ENCODE data around the gene KRTAP3-1. TPM values are rescaled to one million over a fixed set of nuclear protein-coding genes. Genes with fewer than 3 reads are reported as not detected.

KRTAP3-1 gene
- polyA plus RNA-seq, 2 of the 4 experiments (the other 2 are of a cell fraction): not detected

- WGBS (ENCODE audit: missing lambda C conversion rate): 48% methylated on average over 4 of the region's 4 CpGs
- POLR2A ChIA-PET: no interaction called here
- TF ChIP-seq KDM1A (IDR thresholded peaks at IDR 0.05; ENCODE audit: low read depth): no peak
- TF ChIP-seq ATOH8 (CRISPR knock-in tag; IDR thresholded peaks at IDR 0.05; ENCODE audit: low read depth): no peak
- no peak for TF ChIP-seq ESRRA (IDR thresholded peaks at IDR 0.05; ENCODE audit: borderline replicate concordance, low read length)
- TF ChIP-seq MAZ (IDR thresholded peaks at IDR 0.05; ENCODE audit: borderline replicate concordance, low read depth, low read length): no peak
- no peak for TF ChIP-seq MYC (IDR thresholded peaks at IDR 0.05; ENCODE audit: borderline replicate concordance, low read length)
- no peak for TF ChIP-seq NR3C1 (IDR thresholded peaks at IDR 0.05)
- TF ChIP-seq HMGXB4 (CRISPR knock-in tag; IDR thresholded peaks at IDR 0.05; ENCODE audit: borderline replicate concordance): no peak
- no peak for TF ChIP-seq CEBPB (IDR thresholded peaks at IDR 0.05)
- TF ChIP-seq REST (IDR thresholded peaks at IDR 0.05): no peak
- TF ChIP-seq KDM5A (IDR thresholded peaks at IDR 0.05): no peak
- no peak for TF ChIP-seq TP53 (CRISPR knock-in tag; IDR thresholded peaks at IDR 0.05)
- no peak for TF ChIP-seq PHF8 (IDR thresholded peaks at IDR 0.05; ENCODE audit: borderline replicate concordance, low read depth)
- TF ChIP-seq FOSL2 (IDR thresholded peaks at IDR 0.05): no peak
- TF ChIP-seq FOSL2 (CRISPR knock-in tag; IDR thresholded peaks at IDR 0.05): no peak
- TF ChIP-seq CBX2 (IDR thresholded peaks at IDR 0.05; ENCODE audit: borderline replicate concordance, low read depth): no peak
- TF ChIP-seq ZNF302 (CRISPR knock-in tag; IDR thresholded peaks at IDR 0.05): no peak
- no peak for TF ChIP-seq HOXB13 (CRISPR knock-in tag; IDR thresholded peaks at IDR 0.05; ENCODE audit: low read depth)
- no peak for TF ChIP-seq TFCP2L1 (CRISPR knock-in tag; IDR thresholded peaks at IDR 0.05)
- no peak within 1 kb of the TSS for H3K4me2 ChIP-seq
- CTCF ChIA-PET: interaction anchor here (1.0 kb wide), 1 partner anchor 24 kb away, joined by 3 read pairs; no protein-coding TSS in a partner anchor
- ATAC-seq: no peak
- no peak within 1 kb of the TSS for H3K27ac ChIP-seq
- no peak for FAIRE-seq
- no peak within 1 kb of the TSS for H3K4me3 ChIP-seq
- 0 out of 3 replicates have a peak, but pooled peaks cover 5% of the 10 kb centered on the region for H3K9me3 ChIP-seq
- no peaks in the 10 kb centered on the region for H3K4me1 ChIP-seq
- DNase-seq (ENCODE audit: low read depth in 1 of 2, low spot score in 1 of 2): no peak
Measured at GRCh38 chr17:40993839-40994238, 15.1 kb downstream of the KRTAP3-1 start, which contains the start of gene KRTAP3-3. Gene KRTAP3-3, minus strand, starts transcription at chr17:40994164. Its CDS starts 67 bp downstream, at chr17:40994097.

- 88% methylated on average over 2 of the region's 2 CpGs for WGBS (ENCODE audit: missing lambda C conversion rate)
- 0 out of 3 replicates have a peak, but pooled peaks cover 5% of the 10 kb centered on the region for H3K9me3 ChIP-seq
- no peak overlapping the region for H3K4me3 ChIP-seq
- POLR2A ChIA-PET: no interaction called here
- ATAC-seq (no peak), FAIRE-seq (no peak), DNase-seq (ENCODE audit: low read depth in 1 of 2, low spot score in 1 of 2) (no peak)
- H3K27ac ChIP-seq: no peak overlapping the region
- CTCF ChIA-PET: interaction anchor here (1.0 kb wide), 1 partner anchor 25 kb away, joined by 3 read pairs; no protein-coding TSS in a partner anchor
- TF ChIP-seq HDAC2 (IDR thresholded peaks at IDR 0.05): no peak
- peak; percentile 76 for TF ChIP-seq MAFK (IDR thresholded peaks at IDR 0.05; ENCODE audit: partially characterized antibody)
- H3K4me1 ChIP-seq: no peaks in the 10 kb centered on the region
- H3K4me2 ChIP-seq: no peak overlapping the region
Measured at GRCh38 chr17:40993084-40993483, 15.8 kb downstream of the KRTAP3-1 start.
